H9 (cell line): ENCODE measurements around the gene POLR2A. TPM values are rescaled to one million over a fixed set of nuclear protein-coding genes. Genes with fewer than 3 reads are reported as not detected.

Source experiments
- DNase-seq: peaks from one replicate; pipeline ENCODE4 v3.0.0-alpha.2; 2017
- H2AFZ ChIP-seq: one replicate; pipeline ENCODE4 v1.6.1; 2013; ENCODE audit warnings: mild to moderate bottlenecking, low read length, control low read depth, moderate library complexity
- H2AK5ac ChIP-seq: 2 replicates; pipeline ENCODE4 v1.6.1; 2013; ENCODE audit warnings: low read length, control low read depth, mixed read lengths; ENCODE audit not compliant: insufficient read length
- H2BK120ac ChIP-seq: one replicate; pipeline ENCODE4 v1.6.1; 2013; ENCODE audit warnings: low read depth, mild to moderate bottlenecking, low read length, control low read depth, inconsistent platforms; ENCODE audit not compliant: poor library complexity, severe bottlenecking
- H2BK12ac ChIP-seq: 2 replicates; pipeline ENCODE4 v1.6.1; 2013; ENCODE audit warnings: low read length, control low read depth, mixed read lengths, low read depth; ENCODE audit not compliant: insufficient read length
- H2BK15ac ChIP-seq: 2 replicates; pipeline ENCODE4 v1.6.1; 2013; ENCODE audit warnings: low read depth, low read length, control low read depth
- H2BK20ac ChIP-seq: one replicate; pipeline ENCODE4 v1.6.1; 2013; ENCODE audit warnings: low read depth, mild to moderate bottlenecking, low read length, control low read depth, inconsistent platforms; ENCODE audit not compliant: poor library complexity, severe bottlenecking
- H2BK5ac ChIP-seq: 2 replicates; pipeline ENCODE4 v1.6.1; 2013; ENCODE audit warnings: low read length, control low read depth, mixed read lengths; ENCODE audit not compliant: insufficient read length
- H3K14ac ChIP-seq: 2 replicates; pipeline ENCODE4 v1.6.1; 2013; ENCODE audit warnings: low read length, control low read depth; ENCODE audit not compliant: insufficient read depth
- H3K18ac ChIP-seq: 2 replicates; pipeline ENCODE4 v1.6.1; 2013; ENCODE audit warnings: low read depth, mild to moderate bottlenecking, mixed read lengths, low read length, control low read depth; ENCODE audit not compliant: insufficient read length
- H3K23ac ChIP-seq: 2 replicates; pipeline ENCODE4 v1.6.1; 2013; ENCODE audit warnings: low read length, control low read depth, mixed read lengths, low read depth; ENCODE audit not compliant: insufficient read length
- H3K23me2 ChIP-seq: 2 replicates; pipeline ENCODE4 v1.6.1; 2013; ENCODE audit warnings: low read depth, mild to moderate bottlenecking, mixed read lengths, low read length, control low read depth; ENCODE audit not compliant: insufficient read length, poor library complexity, severe bottlenecking
- H3K27ac ChIP-seq: 2 replicates; pipeline ENCODE4 v1.5.1; 2013; ENCODE audit warnings: low read length, control low read depth, mixed read lengths, low read depth; ENCODE audit not compliant: insufficient read length
- H3K27me3 ChIP-seq: 2 replicates; pipeline ENCODE4 v1.6.1; 2013; ENCODE audit warnings: low read length, control low read depth, inconsistent platforms; ENCODE audit not compliant: insufficient read depth
- H3K4ac ChIP-seq: 2 replicates; pipeline ENCODE4 v1.6.1; 2013; ENCODE audit warnings: low read depth, mild to moderate bottlenecking, control low read depth, inconsistent platforms, low read length, moderate library complexity
- H3K4me1 ChIP-seq: 2 replicates; pipeline ENCODE4 v1.6.1; 2013; ENCODE audit warnings: low read length, control low read depth, inconsistent platforms; ENCODE audit not compliant: insufficient read depth
- H3K4me2 ChIP-seq: 2 replicates; pipeline ENCODE4 v1.6.1; 2013; ENCODE audit warnings: low read length, control low read depth, mixed read lengths; ENCODE audit not compliant: insufficient read length, insufficient read depth
- H3K56ac ChIP-seq: 2 replicates; pipeline ENCODE4 v1.6.1; 2013; ENCODE audit warnings: low read depth, mild to moderate bottlenecking, mixed read lengths, low read length, control low read depth; ENCODE audit not compliant: insufficient read length
- H3K79me1 ChIP-seq: 2 replicates; pipeline ENCODE4 v1.6.1; 2013; ENCODE audit warnings: low read depth, mild to moderate bottlenecking, moderate library complexity, low read length, control low read depth, inconsistent platforms; ENCODE audit not compliant: insufficient read depth, poor library complexity, severe bottlenecking
- H3K79me2 ChIP-seq: 2 replicates; pipeline ENCODE4 v1.6.1; 2013; ENCODE audit warnings: low read length, control low read depth, inconsistent platforms; ENCODE audit not compliant: insufficient read depth
- H3K9ac ChIP-seq: 2 replicates; pipeline ENCODE4 v1.6.1; 2013; ENCODE audit warnings: low read length, control low read depth, mixed read lengths; ENCODE audit not compliant: insufficient read length; ENCODE audit errors: extremely low read depth
- H3K9me3 ChIP-seq: one replicate; pipeline ENCODE4 v1.6.1; 2013; ENCODE audit warnings: low read depth, low read length, inconsistent platforms; ENCODE audit not compliant: control insufficient read depth
- H3T11ph ChIP-seq: one replicate; pipeline ENCODE4 v1.6.1; 2013; ENCODE audit warnings: mild to moderate bottlenecking, low read length, control low read depth, inconsistent platforms
- H4K20me1 ChIP-seq: one replicate; pipeline ENCODE4 v1.6.1; 2013; ENCODE audit not compliant: control insufficient read depth, insufficient read length, insufficient read depth
- H4K5ac ChIP-seq: 2 replicates; pipeline ENCODE4 v1.6.1; 2013; ENCODE audit warnings: low read depth, mild to moderate bottlenecking, mixed read lengths, low read length, control low read depth; ENCODE audit not compliant: insufficient read length
- H4K8ac ChIP-seq: replicated peaks from 2 replicates; pipeline ENCODE4 v1.6.1; 2013; ENCODE audit warnings: low read length, control low read depth, mixed read lengths, low read depth; ENCODE audit not compliant: insufficient read length
- H4K91ac ChIP-seq: 2 replicates; pipeline ENCODE4 v1.6.1; 2013; ENCODE audit warnings: low read depth, mild to moderate bottlenecking, moderate library complexity, mixed read lengths, low read length, control low read depth; ENCODE audit not compliant: insufficient read length
- H3K27ac Mint-ChIP-seq, 3 experiments: 2 replicates in 2 of 3; 3 replicates in 1 of 3; pipeline ENCODE4 v1.8.0; 2020 to 2021; ENCODE audit warnings: mixed read lengths in 3 of 3, mild to moderate bottlenecking in 1 of 3, moderate library complexity in 1 of 3
- H3K27me3 Mint-ChIP-seq: 2 replicates; pipeline ENCODE4 v1.8.0; 2021; ENCODE audit warnings: low read depth, mild to moderate bottlenecking, moderate library complexity, mixed read lengths
- H3K36me3 Mint-ChIP-seq, 3 experiments: 2 replicates in 2 of 3; 3 replicates in 1 of 3; pipeline ENCODE4 v1.8.0; 2020 to 2021; ENCODE audit warnings: low read depth in 3 of 3, mixed read lengths in 3 of 3; ENCODE audit not compliant: insufficient read depth in 1 of 3
- H3K4me1 Mint-ChIP-seq, 2 experiments: 2 replicates each; pipeline ENCODE4 v1.8.0; 2020; ENCODE audit warnings: mixed read lengths in 2 of 2
- H3K4me3 Mint-ChIP-seq, 2 experiments: 2 replicates in 1 of 2; 3 replicates in 1 of 2; pipeline ENCODE4 v1.8.0; 2020 to 2021; ENCODE audit warnings: mild to moderate bottlenecking in 2 of 2, mixed read lengths in 2 of 2, moderate library complexity in 1 of 2
- H3K9me3 Mint-ChIP-seq, 2 experiments: 2 replicates in 1 of 2; 3 replicates in 1 of 2; pipeline ENCODE4 v1.8.0; 2020; ENCODE audit warnings: mild to moderate bottlenecking in 2 of 2, mixed read lengths in 2 of 2, moderate library complexity in 1 of 2
- CTCF ChIP-seq: fragments of 200-600 bp; sonication (generic); conservative IDR thresholded peaks from 3 replicates; pipeline ENCODE4 v1.8.0; 2021; ENCODE audit warnings: antibody characterized with exemption, mild to moderate bottlenecking
- WGBS: extraction: QIAGEN DNeasy Blood & Tissue Kit; methylation state at CpG from one replicate; pipeline ENCODE4 v1.1.7; 2013; ENCODE audit warnings: missing lambda C conversion rate, low lambda C conversion rate, mixed read lengths; ENCODE audit not compliant: insufficient read length; ENCODE audit errors: extremely low coverage; 5-methylcytosine and 5-hydroxymethylcytosine counted together
- total RNA-seq: library from RNA; stranded (reverse); gene quantifications from 2 replicates; pipeline ENCODE4 v1.2.1, GENCODE V29; 2021

The POLR2A gene
- total RNA-seq, 1 experiment from 2014 or later, result 153 TPM

DNA sequence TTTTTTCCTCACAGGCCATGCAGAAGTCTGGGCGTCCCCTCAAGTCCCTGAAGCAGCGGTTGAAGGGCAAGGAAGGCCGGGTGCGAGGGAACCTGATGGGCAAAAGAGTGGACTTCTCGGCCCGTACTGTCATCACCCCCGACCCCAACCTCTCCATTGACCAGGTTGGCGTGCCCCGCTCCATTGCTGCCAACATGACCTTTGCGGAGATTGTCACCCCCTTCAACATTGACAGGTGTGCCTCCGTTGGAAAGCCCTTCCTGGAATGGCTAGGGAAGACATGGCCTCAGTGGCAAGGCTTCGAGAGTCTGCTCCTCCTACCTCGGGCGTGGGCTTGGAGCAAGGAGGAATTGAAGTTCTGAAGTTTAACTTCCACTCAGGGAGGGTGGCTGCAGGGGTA, 13.5 kb downstream of the POLR2A start:
- H3K79me1 ChIP-seq, result peaks cover 5% of the 10 kb centered on the region
- Mint-ChIP-seq H3K9me3 (no peaks in the 10 kb centered on the region), H3K36me3 (peaks cover 72 to 92% (median 82%) of the 10 kb centered on the region in 3 experiments), H3K27me3 (no peaks in the 10 kb centered on the region), H3K27ac (0 out of 7 replicates have a peak overlapping the region, but pooled peaks of 1 of the 3 experiments have one; percentile 46), H3K4me3 (no peak overlapping the region), H3K4me1 (0 out of 4 replicates have a peak, but pooled peaks cover 0 to 2% of the 10 kb centered on the region in 2 experiments)
- no peak overlapping the region for H3K18ac ChIP-seq
- no peak overlapping the region for H4K8ac ChIP-seq
- WGBS, result no CpG with 5 or more reads among the region's 14 CpGs
- H3K27ac ChIP-seq, result no peak overlapping the region
- no peak overlapping the region for H3K4ac ChIP-seq
- H2BK15ac ChIP-seq, result no peak overlapping the region
- H2BK120ac ChIP-seq, result no peak overlapping the region
- DNase-seq, result no peak
- H2BK5ac ChIP-seq, result no peak overlapping the region
- no peaks in the 10 kb centered on the region for H3K23me2 ChIP-seq
- no peak overlapping the region for H3K14ac ChIP-seq
- no peak overlapping the region for H3K9ac ChIP-seq
- peaks cover 15% of the 10 kb centered on the region; the same call in 1 of the 2 replicates for H3K79me2 ChIP-seq
- no peak overlapping the region for H3K4me2 ChIP-seq
- H3K56ac ChIP-seq, result no peak overlapping the region
- H4K91ac ChIP-seq, result no peak overlapping the region
- H3K27me3 ChIP-seq, result no peaks in the 10 kb centered on the region
- H4K20me1 ChIP-seq, result peaks cover 2% of the 10 kb centered on the region
- no peak overlapping the region for H3T11ph ChIP-seq
- no peak overlapping the region for H2AK5ac ChIP-seq
- H4K5ac ChIP-seq, result no peak overlapping the region
- no peaks in the 10 kb centered on the region for H3K9me3 ChIP-seq
- no peak overlapping the region for H2BK20ac ChIP-seq
- no peaks in the 10 kb centered on the region for H3K4me1 ChIP-seq
- TF ChIP-seq CTCF, result no peak
- H2AFZ ChIP-seq, result no peak overlapping the region
- no peak overlapping the region for H2BK12ac ChIP-seq
- no peak overlapping the region for H3K23ac ChIP-seq
